ENCODE results near the gene PLK3. TPM values are rescaled to one million over a fixed set of nuclear protein-coding genes. Genes with fewer than 3 reads are reported as not detected.

Gene PLK3
- total and polyA plus RNA-seq, 2 experiments from 2014 or later: 8.7 to 15.1 TPM

- TF ChIP-seq ZNF331 (CRISPR knock-in tag; IDR thresholded peaks at IDR 0.05; ENCODE audit: low read depth) (no peak), ZNF462 (CRISPR knock-in tag; IDR thresholded peaks at IDR 0.05) (no peak), ZNF114 (CRISPR knock-in tag; IDR thresholded peaks at IDR 0.05) (no peak), NANOG (IDR thresholded peaks at IDR 0.05; ENCODE audit: borderline replicate concordance) (no peak)
- TF ChIP-seq, protein P1, sequence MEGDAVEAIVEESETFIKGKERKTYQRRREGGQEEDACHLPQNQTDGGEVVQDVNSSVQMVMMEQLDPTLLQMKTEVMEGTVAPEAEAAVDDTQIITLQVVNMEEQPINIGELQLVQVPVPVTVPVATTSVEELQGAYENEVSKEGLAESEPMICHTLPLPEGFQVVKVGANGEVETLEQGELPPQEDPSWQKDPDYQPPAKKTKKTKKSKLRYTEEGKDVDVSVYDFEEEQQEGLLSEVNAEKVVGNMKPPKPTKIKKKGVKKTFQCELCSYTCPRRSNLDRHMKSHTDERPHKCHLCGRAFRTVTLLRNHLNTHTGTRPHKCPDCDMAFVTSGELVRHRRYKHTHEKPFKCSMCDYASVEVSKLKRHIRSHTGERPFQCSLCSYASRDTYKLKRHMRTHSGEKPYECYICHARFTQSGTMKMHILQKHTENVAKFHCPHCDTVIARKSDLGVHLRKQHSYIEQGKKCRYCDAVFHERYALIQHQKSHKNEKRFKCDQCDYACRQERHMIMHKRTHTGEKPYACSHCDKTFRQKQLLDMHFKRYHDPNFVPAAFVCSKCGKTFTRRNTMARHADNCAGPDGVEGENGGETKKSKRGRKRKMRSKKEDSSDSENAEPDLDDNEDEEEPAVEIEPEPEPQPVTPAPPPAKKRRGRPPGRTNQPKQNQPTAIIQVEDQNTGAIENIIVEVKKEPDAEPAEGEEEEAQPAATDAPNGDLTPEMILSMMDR (conservative IDR thresholded peaks at IDR 0.05; ENCODE audit: low read depth in 2 of 2): no peak
These were observed 53.0 kb downstream of the PLK3 start (continued) for GRCh38 chr1:44853201-44853600.

- Histone ChIP-seq H2AFZ (no peak overlapping the region), H3K4me2 (no peak overlapping the region), H3K4me1 (ENCODE audit: insufficient read depth) (no peaks in the 10 kb centered on the region), H3K27me3 (ENCODE audit: insufficient read depth) (no peaks in the 10 kb centered on the region), H3K79me2 (replicated peaks; ENCODE audit: insufficient read depth) (no peaks in the 10 kb centered on the region), H3K36me3 (ENCODE audit: insufficient read depth) (no peaks in the 10 kb centered on the region), H3K27ac (ENCODE audit: low read depth) (no peak overlapping the region), H3K4me3 (no peak overlapping the region), H4K20me1 (replicated peaks; ENCODE audit: insufficient read depth) (no peaks in the 10 kb centered on the region), H3F3A (replicated peaks; ENCODE audit: low read depth) (no peaks in the 10 kb centered on the region), H3K9me2 (ENCODE audit: insufficient read depth) (no peaks in the 10 kb centered on the region)
- peaks cover 3% of the 10 kb centered on the region for H3K36me3 Mint-ChIP-seq (ENCODE audit: low read depth)
- DNase-seq (ENCODE audit: low spot score) (no peak), ATAC-seq (no peak)
- H3K27ac Mint-ChIP-seq: no peak overlapping the region
- TF ChIP-seq NANOG (IDR thresholded peaks at IDR 0.05; ENCODE audit: borderline replicate concordance): no peak
- no peak for TF ChIP-seq POLR2AphosphoS5 (IDR thresholded peaks at IDR 0.05; ENCODE audit: low read depth)
- no peak for TF ChIP-seq STAT1 (IDR thresholded peaks at IDR 0.05; ENCODE audit: unreplicated experiment)
- no peak for TF ChIP-seq EZH2 (IDR thresholded peaks at IDR 0.05; ENCODE audit: low read depth, unreplicated experiment)
- TF ChIP-seq, protein P2, sequence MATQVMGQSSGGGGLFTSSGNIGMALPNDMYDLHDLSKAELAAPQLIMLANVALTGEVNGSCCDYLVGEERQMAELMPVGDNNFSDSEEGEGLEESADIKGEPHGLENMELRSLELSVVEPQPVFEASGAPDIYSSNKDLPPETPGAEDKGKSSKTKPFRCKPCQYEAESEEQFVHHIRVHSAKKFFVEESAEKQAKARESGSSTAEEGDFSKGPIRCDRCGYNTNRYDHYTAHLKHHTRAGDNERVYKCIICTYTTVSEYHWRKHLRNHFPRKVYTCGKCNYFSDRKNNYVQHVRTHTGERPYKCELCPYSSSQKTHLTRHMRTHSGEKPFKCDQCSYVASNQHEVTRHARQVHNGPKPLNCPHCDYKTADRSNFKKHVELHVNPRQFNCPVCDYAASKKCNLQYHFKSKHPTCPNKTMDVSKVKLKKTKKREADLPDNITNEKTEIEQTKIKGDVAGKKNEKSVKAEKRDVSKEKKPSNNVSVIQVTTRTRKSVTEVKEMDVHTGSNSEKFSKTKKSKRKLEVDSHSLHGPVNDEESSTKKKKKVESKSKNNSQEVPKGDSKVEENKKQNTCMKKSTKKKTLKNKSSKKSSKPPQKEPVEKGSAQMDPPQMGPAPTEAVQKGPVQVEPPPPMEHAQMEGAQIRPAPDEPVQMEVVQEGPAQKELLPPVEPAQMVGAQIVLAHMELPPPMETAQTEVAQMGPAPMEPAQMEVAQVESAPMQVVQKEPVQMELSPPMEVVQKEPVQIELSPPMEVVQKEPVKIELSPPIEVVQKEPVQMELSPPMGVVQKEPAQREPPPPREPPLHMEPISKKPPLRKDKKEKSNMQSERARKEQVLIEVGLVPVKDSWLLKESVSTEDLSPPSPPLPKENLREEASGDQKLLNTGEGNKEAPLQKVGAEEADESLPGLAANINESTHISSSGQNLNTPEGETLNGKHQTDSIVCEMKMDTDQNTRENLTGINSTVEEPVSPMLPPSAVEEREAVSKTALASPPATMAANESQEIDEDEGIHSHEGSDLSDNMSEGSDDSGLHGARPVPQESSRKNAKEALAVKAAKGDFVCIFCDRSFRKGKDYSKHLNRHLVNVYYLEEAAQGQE (IDR thresholded peaks at IDR 0.05; ENCODE audit: unreplicated experiment): no peak
- H3K27me3 Mint-ChIP-seq (ENCODE audit: insufficient read depth, low read depth, poor library complexity): peaks cover 2% of the 10 kb centered on the region
- no peak overlapping the region for H3K4me3 Mint-ChIP-seq
- H3K4me1 Mint-ChIP-seq: no peaks in the 10 kb centered on the region
- no peaks in the 10 kb centered on the region for H3K9me3 Mint-ChIP-seq
These were observed 54.8 kb downstream of the PLK3 start for GRCh38 chr1:44854970-44855369.

All from GM23338 (cell line).